H1 (cell line): Measurements from ENCODE around the gene ARHGEF6. TPM values are rescaled to one million over a fixed set of nuclear protein-coding genes. Genes with fewer than 3 reads are reported as not detected.

Source experiments
- CTCF ChIA-PET: fragments of 300-600 bp; sonication (Branson Sonifier 250); formaldehyde crosslinking; loops from one replicate; lab custom pipeline; 2021; ENCODE audit not compliant: partially characterized antibody; lab: Charles Lee
- POLR2A ChIA-PET: fragments of 300-600 bp; sonication (Branson Sonifier 250); formaldehyde crosslinking; loops from one replicate; lab custom pipeline; 2021; ENCODE audit warnings: inconsistent platforms; ENCODE audit not compliant: partially characterized antibody; lab: Charles Lee
- DNase-seq, 2 experiments: peaks; one replicate each; pipeline versions ENCODE4 v3.0.0 to v3.0.0-alpha.2; 2010 to 2022; ENCODE audit warnings: low spot score in 2 of 2, low read depth in 1 of 2, mixed read lengths in 1 of 2
- FAIRE-seq: peaks from 2 replicates; lab custom pipeline; 2011; peaks lifted over from hg19 to GRCh38; lab: Jason Lieb, UNC
- H2AFZ ChIP-seq: 2 replicates; pipeline ENCODE4 v1.8.1; 2012; ENCODE audit warnings: low read length, inconsistent platforms
- H2AK5ac ChIP-seq: 2 replicates; pipeline ENCODE4 v1.6.1; 2013; ENCODE audit warnings: low read depth, low read length
- H2BK120ac ChIP-seq: replicated peaks from 2 replicates; pipeline ENCODE3; 2013; ENCODE audit warnings: low read depth, low read length, inconsistent platforms
- H2BK12ac ChIP-seq: 2 replicates; pipeline ENCODE4 v1.6.1; 2013; ENCODE audit warnings: low read depth, low read length
- H2BK15ac ChIP-seq: 2 replicates; pipeline ENCODE4 v1.6.1; 2013; ENCODE audit warnings: low read length
- H2BK20ac ChIP-seq: 2 replicates; pipeline ENCODE4 v1.6.1; 2013; ENCODE audit warnings: low read length
- H2BK5ac ChIP-seq: 2 replicates; pipeline ENCODE4 v1.6.1; 2013; ENCODE audit warnings: low read depth, low read length
- H3K14ac ChIP-seq: 2 replicates; pipeline ENCODE4 v1.6.1; 2013; ENCODE audit warnings: inconsistent platforms; ENCODE audit not compliant: insufficient read length
- H3K18ac ChIP-seq: 2 replicates; pipeline ENCODE4 v1.6.1; 2013; ENCODE audit warnings: low read length; ENCODE audit errors: extremely low read depth
- H3K23ac ChIP-seq: 2 replicates; pipeline ENCODE4 v1.6.1; 2013; ENCODE audit warnings: inconsistent platforms; ENCODE audit not compliant: insufficient read length
- H3K23me2 ChIP-seq: 2 replicates; pipeline ENCODE4 v1.6.1; 2013; ENCODE audit warnings: low read depth, low read length
- H3K27ac ChIP-seq: 2 replicates; pipeline ENCODE4 v1.6.1; 2011; ENCODE audit warnings: low read depth, low read length, inconsistent platforms
- H3K27me3 ChIP-seq, 4 experiments: replicated peaks in 1 of 4; 1 replicate in 1 of 4; 2 replicates in 3 of 4; pipeline versions ENCODE4 v1.6.1 to v1.8.1; 2011 to 2013; ENCODE audit warnings: low read length in 3 of 4, mild to moderate bottlenecking in 3 of 4, inconsistent platforms in 2 of 4, mixed read lengths in 2 of 4, moderate library complexity in 1 of 4; ENCODE audit not compliant: control insufficient read depth in 3 of 4, insufficient read depth in 3 of 4; ENCODE audit errors: extremely low read depth in 1 of 4
- H3K36me3 ChIP-seq, 4 experiments: 2 replicates each; pipeline versions ENCODE4 v1.6.1 to v1.8.1; 2011 to 2013; ENCODE audit warnings: mild to moderate bottlenecking in 4 of 4, low read length in 3 of 4, moderate library complexity in 2 of 4, control low read depth in 1 of 4, inconsistent platforms in 1 of 4; ENCODE audit not compliant: insufficient read depth in 4 of 4, control insufficient read depth in 2 of 4
- H3K4ac ChIP-seq: replicated peaks from 2 replicates; pipeline ENCODE3; 2013; ENCODE audit warnings: low read length, low read depth, mixed read lengths, inconsistent platforms; ENCODE audit not compliant: insufficient read length
- H3K4me1 ChIP-seq, 4 experiments: replicated peaks in 1 of 4; 1 replicate in 1 of 4; 2 replicates in 3 of 4; pipeline versions ENCODE4 v1.6.1 to v1.8.1; 2011 to 2013; ENCODE audit warnings: low read length in 3 of 4, inconsistent platforms in 2 of 4, mixed read lengths in 1 of 4; ENCODE audit not compliant: insufficient read depth in 4 of 4, control insufficient read depth in 3 of 4
- H3K4me2 ChIP-seq, 2 experiments: 2 replicates each; pipeline versions ENCODE4 v1.6.1 to v1.8.1; 2011 to 2013; ENCODE audit warnings: low read depth in 2 of 2, low read length in 2 of 2, control low read depth in 1 of 2, inconsistent platforms in 1 of 2, mild to moderate bottlenecking in 1 of 2; ENCODE audit not compliant: insufficient read depth in 1 of 2
- H3K4me3 ChIP-seq, 4 experiments: fragments of 200-600, 300-600 bp in 1 of 4; sonication (generic), shearing (Covaris generic), sonication (Bioruptor Twin) in 1 of 4; 2 replicates each; pipeline versions ENCODE4 v1.5.1 to v1.8.1; 2011 to 2016; ENCODE audit warnings: low read length in 4 of 4, low read depth in 3 of 4, control low read depth in 2 of 4, inconsistent platforms in 2 of 4, mild to moderate bottlenecking in 2 of 4, mixed read lengths in 1 of 4, moderate library complexity in 1 of 4; ENCODE audit not compliant: insufficient read depth in 2 of 4; ENCODE audit errors: extremely low read depth in 1 of 4
- H3K56ac ChIP-seq: replicated peaks from 2 replicates; pipeline ENCODE3; 2013; ENCODE audit warnings: low read depth, mild to moderate bottlenecking, mixed read lengths, low read length, inconsistent platforms; ENCODE audit not compliant: insufficient read length
- H3K79me1 ChIP-seq: 2 replicates; pipeline ENCODE4 v1.6.1; 2013; ENCODE audit warnings: low read depth, low read length, control low read depth
- H3K79me2 ChIP-seq, 2 experiments: 2 replicates each; pipeline versions ENCODE4 v1.6.1 to v1.8.1; 2012 to 2013; ENCODE audit warnings: low read length in 2 of 2, mild to moderate bottlenecking in 2 of 2, inconsistent platforms in 1 of 2; ENCODE audit not compliant: insufficient read depth in 2 of 2, control insufficient read depth in 1 of 2
- H3K9ac ChIP-seq, 4 experiments: replicated peaks in 1 of 4; 1 replicate in 1 of 4; 2 replicates in 3 of 4; pipeline versions ENCODE4 v1.6.1 to v1.8.1; 2011 to 2013; ENCODE audit warnings: low read depth in 3 of 4, low read length in 3 of 4, control low read depth in 2 of 4, mild to moderate bottlenecking in 2 of 4, moderate library complexity in 2 of 4, inconsistent platforms in 1 of 4; ENCODE audit errors: extremely low read depth in 1 of 4
- H3K9me3 ChIP-seq, 2 experiments: 2 replicates each; pipeline versions ENCODE4 v1.6.1 to v1.8.1; 2012 to 2013; ENCODE audit warnings: mild to moderate bottlenecking in 2 of 2, moderate library complexity in 2 of 2, control low read depth in 1 of 2, inconsistent platforms in 1 of 2, low read depth in 1 of 2, low read length in 1 of 2, mixed read lengths in 1 of 2; ENCODE audit not compliant: insufficient read depth in 2 of 2
- H4K20me1 ChIP-seq, 2 experiments: replicated peaks in 1 of 2; 2 replicates each; pipeline versions ENCODE3 to v1.8.1; 2011 to 2013; ENCODE audit warnings: inconsistent platforms in 2 of 2, low read length in 2 of 2, mild to moderate bottlenecking in 1 of 2; ENCODE audit not compliant: insufficient read depth in 2 of 2, control insufficient read depth in 1 of 2
- H4K5ac ChIP-seq: 2 replicates; pipeline ENCODE4 v1.6.1; 2013; ENCODE audit warnings: low read length, low read depth, mixed read lengths, inconsistent platforms; ENCODE audit not compliant: insufficient read length
- H4K8ac ChIP-seq: 2 replicates; pipeline ENCODE4 v1.8.0; 2013; ENCODE audit warnings: mild to moderate bottlenecking, moderate library complexity, low read length, inconsistent platforms; ENCODE audit not compliant: insufficient read depth; ENCODE audit errors: extremely low read depth
- H4K91ac ChIP-seq: replicated peaks from 2 replicates; pipeline ENCODE3; 2013; ENCODE audit warnings: low read length, mixed read lengths, inconsistent platforms; ENCODE audit not compliant: insufficient read length
- RAD21 ChIP-seq, 2 experiments: IDR thresholded peaks in 1 of 2; conservative IDR thresholded peaks in 1 of 2; 2 replicates each; pipeline ENCODE4 v1.6.1; 2011; ENCODE audit warnings: low read depth in 2 of 2, low read length in 2 of 2, improper control_type of control experiment in 1 of 2, inconsistent platforms in 1 of 2, mild to moderate bottlenecking in 1 of 2, moderate library complexity in 1 of 2
- SP4 ChIP-seq: IDR thresholded peaks from 2 replicates; pipeline ENCODE4 v1.6.1; 2012; ENCODE audit warnings: low read length, inconsistent platforms
- WGBS, 2 experiments: shearing (Covaris generic) in 1 of 2; methylation state at CpG; one replicate each; pipeline versions ENCODE4 v1.1.6 to v1.1.7; 2013 to 2015; ENCODE audit warnings: low lambda C conversion rate in 2 of 2, mixed read lengths in 2 of 2, inconsistent platforms in 1 of 2, low coverage in 1 of 2, missing lambda C conversion rate in 1 of 2; ENCODE audit not compliant: insufficient replicate concordance in 2 of 2, insufficient coverage in 1 of 2, insufficient read length in 1 of 2; ENCODE audit errors: extremely low coverage in 1 of 2, missing lambda C conversion rate in 1 of 2; 5-methylcytosine and 5-hydroxymethylcytosine counted together
- polyA plus RNA-seq, 7 experiments: library from polyadenylated mRNA; depleted of rRNA in 3 of 7; stranded (reverse) in 5 of 7; unstranded in 2 of 7; fragments of >200 nt in 5 of 7; fragments of 200-250 nt in 2 of 7; gene quantifications; 1 replicate in 5 of 7; 2 replicates in 1 of 7; 4 replicates in 1 of 7; pipeline versions ENCODE4 v1.2.1 to v1.2.3, GENCODE V29; 2011 to 2013; ENCODE audit warnings: missing spikeins in 2 of 7, mixed read lengths in 2 of 7
- total RNA-seq: library from RNA; stranded (reverse); fragmentation: NEBNext Ultra II Directional; extraction: Animal tissue kit (Norgen Biotek cat#: 25700); gene quantifications from 2 replicates; pipeline ENCODE4 v1.2.1, GENCODE V29; 2021

Gene ARHGEF6
- total and polyA plus RNA-seq, 2 of the 8 experiments (the other 6 are each of a cell fraction or from before 2014, with no cell fraction given): 3.6 to 3.7 TPM

DNA sequence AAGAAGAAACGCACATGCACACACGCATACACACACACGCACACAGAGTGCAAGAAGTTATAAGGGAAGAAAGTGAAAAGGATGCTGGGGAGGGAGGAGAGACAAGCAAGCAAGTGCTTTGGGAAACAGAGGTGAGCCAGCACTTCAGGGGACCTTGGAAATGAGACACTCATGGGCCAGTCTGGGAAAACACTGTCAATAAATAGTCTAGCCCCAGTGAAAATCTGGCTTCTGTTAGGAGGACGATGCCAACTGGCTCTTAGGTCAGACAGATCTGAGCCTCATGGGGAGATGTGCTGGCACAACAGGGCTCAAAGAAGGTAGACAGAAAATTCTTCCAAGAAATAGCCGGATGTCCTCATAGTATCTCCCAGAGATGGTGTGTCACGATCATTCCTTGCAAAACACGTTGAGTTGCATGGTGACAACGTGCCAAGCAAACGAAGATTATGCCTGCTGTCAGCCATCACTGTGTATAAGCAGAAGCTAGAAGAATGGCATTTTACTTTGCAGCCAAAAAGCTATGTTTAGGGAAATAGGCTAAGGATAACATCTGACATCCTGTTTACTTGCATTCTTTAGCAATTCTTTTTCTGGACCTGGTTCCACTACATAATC, 557 bp upstream of the ARHGEF6 start:
- Histone ChIP-seq H3K9ac (no peak overlapping the region), H4K20me1 (no peaks in the 10 kb centered on the region), H3K9me3 (no peaks in the 10 kb centered on the region), H3K23me2 (no peaks in the 10 kb centered on the region), H3K79me1 (no peaks in the 10 kb centered on the region), H2AFZ (0 out of 2 replicates have a peak overlapping the region, but pooled peaks have one; percentile 13), H3K56ac (no peak overlapping the region), H3K4me1 (no peaks in the 10 kb centered on the region), H3K18ac (no peak overlapping the region), H2BK20ac (no peak overlapping the region), H2BK12ac (no peak overlapping the region), H3K4ac (no peak overlapping the region), H4K5ac (no peak overlapping the region), H4K8ac (no peak overlapping the region), H3K14ac (no peak overlapping the region), H3K36me3 (no peaks in the 10 kb centered on the region), H3K4me2 (no peak overlapping the region), H3K23ac (no peak overlapping the region), H3K27ac (no peak overlapping the region), H2AK5ac (no peak overlapping the region), H3K27me3 (no peaks in the 10 kb centered on the region), H3K79me2 (no peaks in the 10 kb centered on the region), H3K4me3 (no peak overlapping the region), H2BK15ac (no peak overlapping the region), H2BK120ac (no peak overlapping the region), H2BK5ac (no peak overlapping the region), H4K91ac (no peak overlapping the region)
- TF ChIP-seq RAD21 (IDR thresholded peaks at IDR 0.05 in 1 of 2, conservative IDR thresholded peaks at IDR 0.05 in 1 of 2; ENCODE audit: low read depth in 2 of 2, low read length in 2 of 2) (no peak), SP4 (no peak)
- WGBS, 2 experiments: 85% methylated on average over 6 of the region's 9 CpGs; no CpG with 5 or more reads in 1 of the 2 experiments
- DNase-seq (no peak), FAIRE-seq (no peak)
- ChIA-PET POLR2A (no interaction called here), CTCF (no interaction called here)
